ENCODE results near the gene ZNF511. TPM values are rescaled to one million over a fixed set of nuclear protein-coding genes. Genes with fewer than 3 reads are reported as not detected.

ZNF511 gene
- total RNA-seq, 1 donor from 2014 or later: 14.6 TPM

GRCh38 chr10:133353988-133354605, 45.4 kb downstream of the ZNF511 start:
- no peak for DNase-seq (ENCODE audit: low read depth)

- DNase-seq (ENCODE audit: low read depth): no peak
Observed at GRCh38 chr10:133354672-133355240, 46.0 kb downstream of the ZNF511 start.

- no peak for DNase-seq (ENCODE audit: low read depth)
Observed at GRCh38 chr10:133355266-133355665, 46.6 kb downstream of the ZNF511 start.

- no peak for DNase-seq (ENCODE audit: low read depth)
Observed at GRCh38 chr10:133355991-133356390, 47.3 kb downstream of the ZNF511 start.

GRCh38 chr10:133356549-133357284, 48.0 kb downstream of the ZNF511 start:
- no peak for DNase-seq (ENCODE audit: low read depth)

DNA sequence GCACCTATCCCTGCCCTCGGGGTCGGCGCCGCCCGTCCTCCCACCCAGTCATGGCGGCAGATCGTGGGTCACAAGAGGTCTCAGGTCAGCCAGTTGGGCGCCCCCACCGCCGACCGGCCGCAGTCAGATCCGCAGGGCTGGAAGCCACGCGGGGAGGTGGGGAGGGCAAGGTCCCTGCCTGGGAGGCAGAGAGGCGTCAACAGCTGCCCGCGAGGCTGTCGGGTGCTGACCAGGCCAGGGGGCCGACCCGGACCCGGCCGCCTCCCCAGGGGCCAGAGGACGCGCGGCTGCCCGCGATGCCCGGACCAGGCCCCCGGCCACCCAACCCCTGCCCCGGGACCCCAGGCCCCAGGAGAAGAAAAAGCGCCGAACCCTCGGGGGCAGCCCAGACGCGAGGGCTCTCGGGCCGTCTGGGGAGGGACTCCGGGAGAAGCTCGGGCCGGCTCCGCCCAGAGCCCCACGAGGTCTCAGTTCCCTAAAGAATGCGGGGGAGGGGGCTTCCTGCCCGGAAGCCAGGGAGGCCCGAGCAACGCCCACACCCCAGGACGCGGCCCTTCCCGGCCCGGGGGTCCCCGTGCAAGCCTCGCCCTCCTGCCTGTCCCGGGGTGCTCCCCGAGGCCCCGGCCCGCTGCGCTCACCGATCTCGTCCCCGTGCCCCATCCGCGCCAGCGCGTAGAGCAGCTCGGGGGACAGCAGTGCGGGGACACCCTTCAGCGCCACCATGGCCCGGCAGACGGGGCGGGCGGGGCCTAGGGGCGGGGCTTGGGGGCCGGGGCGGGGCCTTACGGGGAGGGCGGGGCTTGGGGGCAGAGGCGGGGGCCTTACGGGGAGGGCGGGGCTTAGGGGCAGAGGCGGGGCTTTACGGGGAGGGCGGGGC, 48.8 kb downstream of the ZNF511 start, which contains the start of gene FUOM:
TSS of gene FUOM (minus strand) at position 735 of the 877 bp plus-strand sequence. CDS start at position 723, 12 bp downstream.
- peak; percentile 30 for DNase-seq (ENCODE audit: low read depth)

DNA sequence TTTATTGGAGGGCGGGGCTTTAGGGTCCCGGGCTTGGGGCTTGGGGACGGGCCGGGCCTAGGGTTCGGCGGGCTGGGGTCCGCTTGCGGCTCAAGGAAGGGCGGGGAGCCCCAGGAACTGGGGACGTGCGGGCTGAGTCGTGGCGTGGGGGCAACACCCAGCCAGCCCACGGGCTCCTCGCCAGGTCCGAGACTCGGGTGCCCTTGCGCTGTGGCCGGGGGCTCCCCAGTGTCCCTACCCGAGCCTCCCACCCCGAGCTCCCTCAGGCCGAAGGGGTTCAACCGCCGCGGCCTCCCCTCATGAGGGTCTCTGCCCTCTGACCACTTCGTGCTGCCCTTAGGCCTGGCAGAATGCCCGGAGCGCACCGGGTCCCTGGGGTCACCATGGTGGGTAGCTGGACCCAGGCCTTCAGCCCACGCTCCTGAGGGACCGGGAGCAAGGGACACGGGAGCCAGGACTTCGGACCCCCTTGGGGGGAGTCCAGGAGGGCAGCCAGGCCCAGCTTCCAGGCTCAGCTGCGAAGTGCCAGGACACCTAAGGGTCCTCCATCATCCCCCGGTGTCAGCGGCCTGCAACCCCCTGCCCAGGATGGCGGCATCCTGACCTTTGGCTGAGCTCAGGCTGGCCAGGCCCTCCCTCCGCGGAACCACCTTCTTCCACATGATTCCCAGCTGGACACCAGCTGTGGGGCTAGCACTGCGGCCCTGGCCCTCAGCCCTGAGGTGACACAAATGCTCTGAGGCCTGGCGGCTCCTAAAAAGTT, 49.6 kb downstream of the ZNF511 start:
- no peak for DNase-seq (ENCODE audit: low read depth)

DNA sequence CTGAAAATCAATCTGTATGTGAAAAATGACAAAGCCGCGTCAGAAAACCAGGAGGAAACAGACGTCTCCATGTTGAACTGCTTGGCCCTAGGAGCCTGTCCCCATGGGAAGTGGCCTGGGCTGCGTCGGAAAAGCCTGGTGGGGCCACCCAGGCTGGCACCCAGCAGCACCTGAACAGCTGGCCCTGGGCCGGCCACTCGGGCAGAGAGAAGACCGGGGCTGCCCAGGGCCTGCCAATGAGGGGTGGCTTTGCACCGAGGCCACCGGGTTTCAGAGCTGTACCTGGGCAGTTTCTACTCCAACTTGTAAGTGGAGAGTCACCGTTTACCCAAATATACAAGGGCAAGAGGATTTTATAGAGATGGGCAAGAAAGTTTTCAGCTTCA, 50.2 kb downstream of the ZNF511 start:
- DNase-seq (ENCODE audit: low read depth): no peak

GRCh38 chr10:133359554-133359971, 50.8 kb downstream of the ZNF511 start:
- DNase-seq (ENCODE audit: low read depth): no peak

DNA sequence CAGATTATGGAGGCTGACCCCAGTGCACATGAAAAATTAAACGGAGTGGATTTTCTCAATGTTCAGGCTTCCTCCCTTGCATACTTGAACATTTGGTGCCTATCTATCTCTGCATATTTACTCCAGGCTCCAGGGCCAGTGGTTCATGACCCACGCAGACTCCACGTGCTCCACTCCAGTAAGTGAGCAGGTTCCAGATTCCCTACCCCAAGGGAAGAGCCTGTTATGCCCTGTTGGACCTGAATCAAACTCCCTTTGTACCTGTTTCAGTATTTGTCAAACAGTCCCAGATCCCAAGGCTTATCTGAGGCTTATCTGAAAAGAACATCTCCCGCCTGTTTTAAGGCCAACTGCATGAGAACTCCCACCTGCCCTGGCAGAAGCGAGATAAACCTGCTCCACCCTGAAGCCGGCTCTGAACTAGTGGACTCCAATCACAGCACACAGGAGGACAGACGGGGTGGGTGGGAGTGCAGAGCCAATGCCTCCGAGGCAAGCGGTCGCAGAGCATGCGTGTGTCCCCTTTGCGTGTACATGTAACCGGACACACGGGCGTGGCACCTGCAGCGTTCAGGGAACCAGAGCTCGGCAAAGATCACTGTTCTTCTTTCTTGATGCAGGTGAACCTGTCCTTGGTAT, 51.4 kb downstream of the ZNF511 start:
- no peak for DNase-seq (ENCODE audit: low read depth)

DNA sequence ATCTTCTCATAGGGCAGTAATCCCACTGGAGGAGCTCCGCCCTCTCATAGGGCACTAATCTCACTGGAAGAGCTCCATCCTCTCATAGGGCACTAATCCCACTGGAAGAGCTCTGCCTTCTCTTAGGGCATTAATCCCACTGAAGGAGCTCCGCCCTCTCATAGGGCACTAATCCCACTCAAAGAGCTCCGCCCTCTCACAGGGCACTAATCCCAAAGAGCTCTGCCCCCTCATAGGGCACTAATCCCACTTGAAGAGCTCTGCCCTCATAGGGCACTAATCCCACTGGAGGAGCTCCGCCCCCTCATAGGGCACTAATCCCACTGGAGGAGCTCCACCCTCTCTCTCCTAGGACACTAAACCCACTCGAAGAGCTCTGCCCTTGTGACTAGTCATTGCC, 52.5 kb downstream of the ZNF511 start:
- DNase-seq (ENCODE audit: low read depth): no peak

GRCh38 chr10:133361773-133362441, 53.2 kb downstream of the ZNF511 start:
- no peak for DNase-seq (ENCODE audit: low read depth)

Other genes with a start within 250 kb of the ZNF511 start
- gene ADGRA1, start 221.0 kb upstream of the ZNF511 start, total RNA-seq: not detected in 2 replicates
- 0.25 TPM in 1 of 2 replicates, not detected in the other for gene KNDC1, start 148.7 kb upstream of the ZNF511 start, total RNA-seq
- not detected in 2 replicates for gene UTF1, start 78.7 kb upstream of the ZNF511 start, total RNA-seq
- not detected in 2 replicates for gene VENTX, start 71.1 kb upstream of the ZNF511 start, total RNA-seq
- 1.6 and 15.8 TPM in 2 replicates for gene ADAM8, start 32.0 kb upstream of the ZNF511 start, total RNA-seq
- 76.0 and 77.1 TPM in 2 replicates for gene TUBGCP2, start within 50 bp of the ZNF511 start, total RNA-seq
- gene CALY, start 28.0 kb downstream of the ZNF511 start, total RNA-seq: not detected in 2 replicates
- gene PRAP1, start 38.5 kb downstream of the ZNF511 start, total RNA-seq: not detected in 2 replicates
- 6.3 and 56.8 TPM in 2 replicates for gene FUOM, start 49.1 kb downstream of the ZNF511 start, total RNA-seq
- 110 and 133 TPM in 2 replicates for gene ECHS1, start 64.4 kb downstream of the ZNF511 start, total RNA-seq
- 7.8 and 17.7 TPM in 2 replicates for gene PAOX, start 70.3 kb downstream of the ZNF511 start, total RNA-seq
- gene MTG1, start 85.2 kb downstream of the ZNF511 start, total RNA-seq: 35.8 and 46.6 TPM in 2 replicates
- 0.17 and 0.35 TPM in 2 replicates for gene SPRN, start 115.7 kb downstream of the ZNF511 start, total RNA-seq
- gene SCART1, start 145.0 kb downstream of the ZNF511 start, total RNA-seq: 0.35 and 1.4 TPM in 2 replicates
- gene CYP2E1, start 218.4 kb downstream of the ZNF511 start, total RNA-seq: 0.40 and 7.6 TPM in 2 replicates